ENCODE results near the gene TCF15.

DNA sequence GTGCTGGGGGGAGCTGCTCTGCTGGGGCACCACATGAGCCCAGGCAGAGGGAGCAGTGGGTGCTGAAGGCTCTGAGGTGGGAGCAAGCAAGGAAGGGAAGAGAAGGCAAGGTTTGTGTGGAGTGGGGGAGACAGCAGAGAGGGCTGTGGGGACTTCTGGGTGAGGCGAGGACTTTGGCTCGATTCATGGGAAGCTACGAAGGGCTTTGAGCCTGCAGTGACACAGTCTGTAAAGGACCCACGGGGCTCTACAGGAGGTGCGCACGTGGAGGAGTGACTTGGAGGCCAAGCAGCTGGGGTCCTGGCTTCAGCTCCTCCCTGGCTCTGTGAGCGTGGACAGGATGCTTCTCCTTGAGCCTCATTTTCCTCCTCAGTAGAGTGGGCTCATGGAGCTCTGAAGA, 37.4 kb downstream of the TCF15 start:
- TF ChIP-seq, protein P1, sequence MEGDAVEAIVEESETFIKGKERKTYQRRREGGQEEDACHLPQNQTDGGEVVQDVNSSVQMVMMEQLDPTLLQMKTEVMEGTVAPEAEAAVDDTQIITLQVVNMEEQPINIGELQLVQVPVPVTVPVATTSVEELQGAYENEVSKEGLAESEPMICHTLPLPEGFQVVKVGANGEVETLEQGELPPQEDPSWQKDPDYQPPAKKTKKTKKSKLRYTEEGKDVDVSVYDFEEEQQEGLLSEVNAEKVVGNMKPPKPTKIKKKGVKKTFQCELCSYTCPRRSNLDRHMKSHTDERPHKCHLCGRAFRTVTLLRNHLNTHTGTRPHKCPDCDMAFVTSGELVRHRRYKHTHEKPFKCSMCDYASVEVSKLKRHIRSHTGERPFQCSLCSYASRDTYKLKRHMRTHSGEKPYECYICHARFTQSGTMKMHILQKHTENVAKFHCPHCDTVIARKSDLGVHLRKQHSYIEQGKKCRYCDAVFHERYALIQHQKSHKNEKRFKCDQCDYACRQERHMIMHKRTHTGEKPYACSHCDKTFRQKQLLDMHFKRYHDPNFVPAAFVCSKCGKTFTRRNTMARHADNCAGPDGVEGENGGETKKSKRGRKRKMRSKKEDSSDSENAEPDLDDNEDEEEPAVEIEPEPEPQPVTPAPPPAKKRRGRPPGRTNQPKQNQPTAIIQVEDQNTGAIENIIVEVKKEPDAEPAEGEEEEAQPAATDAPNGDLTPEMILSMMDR (IDR thresholded peaks at IDR 0.05; ENCODE audit: low read length): no peak
- no peak for TF ChIP-seq EZH2 (IDR thresholded peaks at IDR 0.05; ENCODE audit: borderline replicate concordance, low read length)

All from OCI-LY1 (cell line).